K562 (cell line): Measurements from ENCODE around the gene HIVEP1. TPM values are rescaled to one million over a fixed set of nuclear protein-coding genes. Genes with fewer than 3 reads are reported as not detected.

Experiments
- ATF7 ChIP-seq: fragments of 450-650 bp; IDR thresholded peaks from 2 replicates; pipeline ENCODE4 v1.7.1; 2014; ENCODE audit warnings: mild to moderate bottlenecking, moderate library complexity
- CBFA2T2 ChIP-seq: fragments of 450-650 bp; conservative IDR thresholded peaks from 2 replicates; pipeline ENCODE4 v1.6.1; 2017; ENCODE audit warnings: mild to moderate bottlenecking
- CBX8 ChIP-seq: fragments of 200-600 bp; sonication (generic); IDR thresholded peaks from 2 replicates; pipeline ENCODE4 v1.6.1; 2012; ENCODE audit warnings: borderline replicate concordance, mixed run types, low read depth, mild to moderate bottlenecking, moderate library complexity, mixed read lengths, low read length, control low read depth, inconsistent platforms; ENCODE audit not compliant: poor library complexity, severe bottlenecking; ENCODE audit errors: extremely low read depth
- ELK1 ChIP-seq: sonication (generic); formaldehyde crosslinking; IDR thresholded peaks from 2 replicates; pipeline ENCODE4 v1.8.1; 2022; ENCODE audit warnings: missing genetic modification reagents
- ESRRA ChIP-seq: fragments of 450-650 bp; IDR thresholded peaks from 2 replicates; pipeline ENCODE4 v1.6.1; 2014; ENCODE audit warnings: low read depth, mild to moderate bottlenecking, moderate library complexity, borderline replicate concordance
- FOXM1 ChIP-seq, 2 experiments: fragments of 450-650 bp in 1 of 2; sonication (generic) in 1 of 2; formaldehyde crosslinking in 1 of 2; IDR thresholded peaks; 2 replicates each; pipeline versions ENCODE4 v1.6.1 to v1.9.0; 2017 to 2022; ENCODE audit warnings: low read depth in 2 of 2, mild to moderate bottlenecking in 2 of 2, missing genetic modification reagents in 1 of 2, moderate library complexity in 1 of 2
- GATAD2A ChIP-seq: fragments of 450-650 bp; IDR thresholded peaks from 2 replicates; pipeline ENCODE4 v1.6.1; 2017
- HOXB6 ChIP-seq: fragments of 250-450 bp; sonication (Bioruptor Pico); IDR thresholded peaks from 2 replicates; pipeline ENCODE4 v1.5.1; 2022; ENCODE audit warnings: mild to moderate bottlenecking, borderline replicate concordance
- KLF16 ChIP-seq: IDR thresholded peaks from 2 replicates; pipeline ENCODE4 v1.6.1; 2016; ENCODE audit warnings: antibody characterized with exemption
- MEIS2 ChIP-seq: fragments of 450-650 bp; IDR thresholded peaks from 2 replicates; pipeline ENCODE4 v1.6.1; 2014; ENCODE audit warnings: mild to moderate bottlenecking; ENCODE audit not compliant: partially characterized antibody
- NFIC ChIP-seq: fragments of 450-650 bp; IDR thresholded peaks from 2 replicates; pipeline ENCODE4 v1.6.1; 2017; ENCODE audit warnings: mild to moderate bottlenecking, inconsistent platforms
- PKNOX1 ChIP-seq: fragments of 450-650 bp; IDR thresholded peaks from 2 replicates; pipeline ENCODE4 v1.6.1; 2016
- PML ChIP-seq: IDR thresholded peaks from 2 replicates; pipeline ENCODE4 v1.6.1; 2012; ENCODE audit warnings: low read length, inconsistent platforms
- RAD21 ChIP-seq, 2 experiments: fragments of 250-450 bp in 1 of 2; fragments of 450-650 bp in 1 of 2; sonication (Bioruptor Pico) in 1 of 2; formaldehyde crosslinking in 1 of 2; IDR thresholded peaks in 1 of 2; conservative IDR thresholded peaks in 1 of 2; 2 replicates each; pipeline versions ENCODE4 v1.4.0 to v1.8.0; 2020 to 2022; ENCODE audit warnings: mild to moderate bottlenecking in 2 of 2, moderate library complexity in 1 of 2
- SMARCA5 ChIP-seq: fragments of 450-650 bp; IDR thresholded peaks from 2 replicates; pipeline ENCODE4 v1.6.1; 2016
- SOX6 ChIP-seq: fragments of 450-650 bp; IDR thresholded peaks from 2 replicates; pipeline ENCODE4 v1.6.1; 2014; ENCODE audit warnings: mild to moderate bottlenecking
- SRSF3 ChIP-seq: fragments of 200-400 bp; formaldehyde crosslinking; IDR thresholded peaks from 2 replicates; pipeline ENCODE4 v1.6.1; 2016; ENCODE audit warnings: mild to moderate bottlenecking, low read length, moderate library complexity; ENCODE audit not compliant: insufficient read depth
- TAF9B ChIP-seq: fragments of 450-650 bp; IDR thresholded peaks from 2 replicates; pipeline ENCODE4 v1.6.1; 2018; ENCODE audit warnings: mild to moderate bottlenecking; ENCODE audit not compliant: partially characterized antibody
- ZNF140 ChIP-seq: fragments of 250-450 bp; sonication (Bioruptor Pico); IDR thresholded peaks from 2 replicates; pipeline ENCODE4 v1.8.0; 2021; ENCODE audit warnings: moderate library complexity, mild to moderate bottlenecking, inconsistent platforms
- ZNF512 ChIP-seq: IDR thresholded peaks from 2 replicates; pipeline ENCODE4 v1.6.1; 2016; ENCODE audit warnings: missing genetic modification characterization, missing compliant biosample characterization
- ZNF592 ChIP-seq: fragments of 450-650 bp; IDR thresholded peaks from 2 replicates; pipeline ENCODE4 v1.6.1; 2017; ENCODE audit warnings: antibody characterized with exemption, mild to moderate bottlenecking
- polyA plus RNA-seq, 8 experiments: library from polyadenylated mRNA; depleted of rRNA in 4 of 8; stranded (reverse) in 5 of 8; unstranded in 3 of 8; fragments of >200 nt; fragmentation: Nextera tagmentation in 2 of 8; fragmentation: Illumina TruSeq in 1 of 8; extraction: Ambion mirVana in 2 of 8; extraction: Trizol in 1 of 8; gene quantifications; 2 replicates each; pipeline versions ENCODE4 v1.2.1 to v1.2.3, GENCODE V29; 2011 to 2014; ENCODE audit warnings: inconsistent platforms in 1 of 8, missing spikeins in 1 of 8
- total RNA-seq, 7 experiments: library from RNA; depleted of rRNA in 6 of 7; stranded (reverse); fragments of >200 nt in 6 of 7; fragmentation: Illumina TruSeq in 2 of 7; extraction: Trizol in 2 of 7; gene quantifications; 2 replicates each; pipeline versions ENCODE4 v1.2.1 to v1.2.3, GENCODE V29; 2011 to 2021; ENCODE audit warnings: low replicate concordance in 1 of 7

HIVEP1 gene
- total and polyA plus RNA-seq, 9 of the 15 experiments (the other 6 are each of a cell fraction or from before 2014, with no cell fraction given), result 6.0 to 33.3 (median 21.7) TPM

GRCh38 chr6:11968241-11968806, 43.8 kb upstream of the HIVEP1 start (continued):
- TF ChIP-seq SRSF3 (no peak), ESRRA (peak; percentile 73; the same call in 1 of the 2 replicates), PML (peak; percentile 48; the same call in 1 of the 2 replicates), MEIS2 (peak; percentile 72), SOX6 (peak; percentile 87), TAF9B (no peak), PKNOX1 (peak; percentile 88), ELK1 (CRISPR knock-in tag) (no peak), ZNF592 (peak; percentile 33; the same call in 1 of the 2 replicates), CBFA2T2 (peak; percentile 64), FOXM1 (IDR thresholded peaks at IDR 0.05; ENCODE audit: low read depth) (peak; percentile 60), FOXM1 (CRISPR knock-in tag; IDR thresholded peaks at IDR 0.05; ENCODE audit: low read depth) (no peak), ATF7 (peak; percentile 57; the same call in 1 of the 2 replicates), NFIC (peak; percentile 19; the same call in 1 of the 2 replicates), ZNF512 (tag) (no peak), KLF16 (peak; percentile 46; the same call in 1 of the 2 replicates), ZNF140 (CRISPR knock-in tag) (no peak), HOXB6 (no peak), GATAD2A (peak; percentile 89; the same call in 1 of the 2 replicates), SMARCA5 (0 out of 2 replicates have a peak, but pooled peaks have one; percentile 13), CBX8 (no peak), RAD21 (CRISPR knock-in tag; conservative IDR thresholded peaks at IDR 0.05 in 1 of 2, IDR thresholded peaks at IDR 0.05 in 1 of 2) (peak in 1 of 2 experiments; percentile 32; a peak in 1 of 4 replicates)
